Measurements from ENCODE around the gene TVP23A.
"Not testable (repeated sequence)": the region's sequence is repeated elsewhere in the genome, so short reads cannot be mapped to it uniquely, and the experiment has no call there.

TVP23A gene

GRCh38 chr16:10741844-10742243 is 76.8 kb downstream of the TVP23A start:
- H3K4me3 ChIP-seq (ENCODE audit: low read depth, low read length): no peak overlapping the region
- TF ChIP-seq MAX (IDR thresholded peaks at IDR 0.05; ENCODE audit: low read depth, low read length): no peak
- TF ChIP-seq MYC (IDR thresholded peaks at IDR 0.05; ENCODE audit: low read depth, low read length): no peak
- no peak for TF ChIP-seq POLR2A (IDR thresholded peaks at IDR 0.05; ENCODE audit: extremely low read depth, insufficient read length)
- TF ChIP-seq CTCF (IDR thresholded peaks at IDR 0.05; ENCODE audit: low read depth, low read length): no peak
- DNase-seq (ENCODE audit: low read depth): no peak

- DNase-seq (ENCODE audit: low read depth); H3K4me3 ChIP-seq (ENCODE audit: low read depth, low read length): not testable (repeated sequence)
Measured at GRCh38 chr16:10741249-10741648, 77.3 kb downstream of the TVP23A start.

GRCh38 chr16:10740845-10741208 is 77.8 kb downstream of the TVP23A start:
- H3K4me3 ChIP-seq (ENCODE audit: low read depth, low read length): no peak overlapping the region
- no peak for DNase-seq (ENCODE audit: low read depth)
- TF ChIP-seq MAX (IDR thresholded peaks at IDR 0.05; ENCODE audit: low read depth, low read length) (no peak), POLR2A (IDR thresholded peaks at IDR 0.05; ENCODE audit: extremely low read depth, insufficient read length) (no peak), MYC (IDR thresholded peaks at IDR 0.05; ENCODE audit: low read depth, low read length) (no peak), CTCF (IDR thresholded peaks at IDR 0.05; ENCODE audit: low read depth, low read length) (no peak)

GRCh38 chr16:10740000-10740844 is 78.4 kb downstream of the TVP23A start:
- TF ChIP-seq MYC (IDR thresholded peaks at IDR 0.05; ENCODE audit: low read depth, low read length): no peak
- TF ChIP-seq POLR2A (IDR thresholded peaks at IDR 0.05; ENCODE audit: extremely low read depth, insufficient read length): no peak
- no peak for TF ChIP-seq CTCF (IDR thresholded peaks at IDR 0.05; ENCODE audit: low read depth, low read length)
- no peak for TF ChIP-seq MAX (IDR thresholded peaks at IDR 0.05; ENCODE audit: low read depth, low read length)
- H3K4me3 ChIP-seq (ENCODE audit: low read depth, low read length): no peak overlapping the region
- no peak for DNase-seq (ENCODE audit: low read depth)

GRCh38 chr16:10738231-10739077 is 80.1 kb downstream of the TVP23A start:
- no peak overlapping the region for H3K4me3 ChIP-seq (ENCODE audit: low read depth, low read length)
- no peak for TF ChIP-seq MYC (IDR thresholded peaks at IDR 0.05; ENCODE audit: low read depth, low read length)
- no peak for TF ChIP-seq MAX (IDR thresholded peaks at IDR 0.05; ENCODE audit: low read depth, low read length)
- TF ChIP-seq POLR2A (IDR thresholded peaks at IDR 0.05; ENCODE audit: extremely low read depth, insufficient read length): no peak
- DNase-seq (ENCODE audit: low read depth): peak; percentile 80

- TF ChIP-seq POLR2A (IDR thresholded peaks at IDR 0.05; ENCODE audit: extremely low read depth, insufficient read length) (no peak), CTCF (IDR thresholded peaks at IDR 0.05; ENCODE audit: low read depth, low read length) (peak; percentile 82)
- H3K4me3 ChIP-seq (ENCODE audit: low read depth, low read length): no peak overlapping the region
- DNase-seq (ENCODE audit: low read depth): peak; percentile 76
Measured at GRCh38 chr16:10737068-10737625, 81.4 kb downstream of the TVP23A start.

All from NB4 (cell line).